H1 (cell line): ENCODE results near the gene SCYGR4. TPM values are rescaled to one million over a fixed set of nuclear protein-coding genes. Genes with fewer than 3 reads are reported as not detected.

ENCODE experiments used
- CHD7 ChIP-seq: fragments of 300-600 bp; sonication (generic); IDR thresholded peaks from 2 replicates; pipeline ENCODE4 v1.7.1; 2012; ENCODE audit warnings: low read length, moderate library complexity, mild to moderate bottlenecking, inconsistent platforms; ENCODE audit not compliant: insufficient replicate concordance
- FOSL1 ChIP-seq: IDR thresholded peaks from 2 replicates; pipeline ENCODE4 v1.6.1; 2011; ENCODE audit warnings: mild to moderate bottlenecking, low read depth, low read length, moderate library complexity; ENCODE audit not compliant: insufficient read depth
- GABPA ChIP-seq: IDR thresholded peaks from 2 replicates; pipeline ENCODE4 v1.6.1; 2011; ENCODE audit warnings: mild to moderate bottlenecking, low read length, moderate library complexity, borderline replicate concordance; ENCODE audit not compliant: insufficient read depth
- MAX ChIP-seq: IDR thresholded peaks from 2 replicates; pipeline ENCODE4 v1.6.1; 2012; ENCODE audit warnings: inconsistent platforms
- RAD21 ChIP-seq, 2 experiments: IDR thresholded peaks in 1 of 2; conservative IDR thresholded peaks in 1 of 2; 2 replicates each; pipeline ENCODE4 v1.6.1; 2011; ENCODE audit warnings: low read depth in 2 of 2, low read length in 2 of 2, improper control_type of control experiment in 1 of 2, inconsistent platforms in 1 of 2, mild to moderate bottlenecking in 1 of 2, moderate library complexity in 1 of 2
- RFX5 ChIP-seq: IDR thresholded peaks from 2 replicates; pipeline ENCODE4 v1.6.1; 2011; ENCODE audit warnings: low read depth, low read length, improper control_type of control experiment, borderline replicate concordance
- SIX5 ChIP-seq: IDR thresholded peaks from 2 replicates; pipeline ENCODE4 v1.6.1; 2011; ENCODE audit warnings: mild to moderate bottlenecking, low read depth, low read length
- SUZ12 ChIP-seq: fragments of 200-600 bp; sonication (generic); IDR thresholded peaks from 2 replicates; pipeline ENCODE4 v1.6.1; 2012; ENCODE audit warnings: mild to moderate bottlenecking, inconsistent platforms, low read length, moderate library complexity, mixed read lengths
- USF2 ChIP-seq: IDR thresholded peaks from 2 replicates; pipeline ENCODE4 v1.6.1; 2011; ENCODE audit warnings: low read length, improper control_type of control experiment
- polyA plus RNA-seq, 7 experiments: library from polyadenylated mRNA; depleted of rRNA in 3 of 7; stranded (reverse) in 5 of 7; unstranded in 2 of 7; fragments of >200 nt in 5 of 7; fragments of 200-250 nt in 2 of 7; gene quantifications; 1 replicate in 5 of 7; 2 replicates in 1 of 7; 4 replicates in 1 of 7; pipeline versions ENCODE4 v1.2.1 to v1.2.3, GENCODE V29; 2011 to 2013; ENCODE audit warnings: missing spikeins in 2 of 7, mixed read lengths in 2 of 7
- total RNA-seq: library from RNA; stranded (reverse); fragmentation: NEBNext Ultra II Directional; extraction: Animal tissue kit (Norgen Biotek cat#: 25700); gene quantifications from 2 replicates; pipeline ENCODE4 v1.2.1, GENCODE V29; 2021

Gene SCYGR4
- total and polyA plus RNA-seq, 2 of the 8 experiments (the other 6 are each of a cell fraction or from before 2014, with no cell fraction given), result not detected

GRCh38 chr2:227625420-227625819 lies 8.1 kb downstream of the SCYGR4 start (continued):
- TF ChIP-seq CHD7, result no peak
- no peak for TF ChIP-seq FOSL1
- TF ChIP-seq RAD21 (IDR thresholded peaks at IDR 0.05 in 1 of 2, conservative IDR thresholded peaks at IDR 0.05 in 1 of 2; ENCODE audit: low read depth in 2 of 2, low read length in 2 of 2), result no peak
- no peak for TF ChIP-seq SIX5
- TF ChIP-seq USF2, result no peak
- no peak for TF ChIP-seq GABPA
- TF ChIP-seq SUZ12, result no peak
- TF ChIP-seq MAX, result no peak
- no peak for TF ChIP-seq RFX5
